ENCODE results near the gene RPS18.

GRCh38 chr6:33297956-33298772, 26.3 kb downstream of the RPS18 start:
- no peak for TF ChIP-seq SPI1 (IDR thresholded peaks at IDR 0.05; ENCODE audit: low read depth, low read length)
- TF ChIP-seq POLR2A (IDR thresholded peaks at IDR 0.05; ENCODE audit: low read depth, low read length) = no peak
- TF ChIP-seq TAF1 (IDR thresholded peaks at IDR 0.05; ENCODE audit: low read depth, low read length) = no peak
- TF ChIP-seq POLR2AphosphoS5 (IDR thresholded peaks at IDR 0.05; ENCODE audit: low read depth, low read length) = 0 out of 2 replicates have a peak, but pooled peaks have one; percentile 50

Data from GM12891 (cell line).